GM19324 (cell line): ENCODE measurements around the gene SOX18.

Experiments used
- ATAC-seq: cut with Tn5 transposase; IDR thresholded peaks from one replicate; pipeline ENCODE4 v1.9.1; 2021; ENCODE audit warnings: mild to moderate bottlenecking, moderate library complexity; ENCODE audit not compliant: unreplicated experiment, low FRiP score

Gene SOX18

DNA sequence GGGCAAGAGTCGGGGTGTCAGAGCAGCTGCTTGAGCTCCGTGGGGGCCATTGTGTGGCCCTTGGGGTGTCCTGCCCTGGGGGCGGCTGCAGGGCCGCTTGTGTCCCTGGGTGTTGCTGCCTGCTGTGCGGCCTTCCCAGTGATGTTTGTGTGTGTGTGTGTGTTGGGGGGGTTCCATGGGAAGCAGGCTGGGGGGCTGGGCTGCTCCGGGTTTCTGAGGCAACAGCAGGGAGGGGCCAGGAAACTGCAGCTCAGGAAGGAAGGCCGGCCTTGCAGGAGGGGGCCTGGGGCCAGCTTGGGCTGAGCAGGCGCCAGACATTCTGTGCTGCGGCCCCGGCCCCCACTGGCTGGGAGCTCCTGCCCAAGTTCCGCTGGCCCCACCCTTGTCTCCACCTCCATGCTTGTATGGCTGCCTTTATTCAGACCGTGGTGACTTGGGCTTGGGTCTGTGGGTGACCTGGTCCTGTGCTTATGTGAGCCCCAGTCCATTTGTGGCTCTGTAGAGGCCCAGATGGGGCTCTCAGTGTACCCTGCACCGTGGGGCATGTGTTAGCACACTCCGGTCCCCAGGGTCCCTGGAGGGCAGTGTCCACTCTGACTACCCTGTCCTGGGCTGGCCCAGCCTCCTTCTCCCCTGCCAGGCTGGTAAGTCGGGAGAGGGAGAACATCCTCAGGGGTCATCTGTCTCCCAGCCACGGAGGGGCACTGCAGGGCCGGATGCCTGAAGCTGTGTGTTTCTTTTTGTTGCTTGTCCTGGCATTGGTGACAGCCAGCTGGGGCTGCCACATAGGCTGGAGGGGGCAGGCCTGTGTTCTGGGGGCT, 4.6 kb upstream of the SOX18 start:
- no peak for ATAC-seq

DNA sequence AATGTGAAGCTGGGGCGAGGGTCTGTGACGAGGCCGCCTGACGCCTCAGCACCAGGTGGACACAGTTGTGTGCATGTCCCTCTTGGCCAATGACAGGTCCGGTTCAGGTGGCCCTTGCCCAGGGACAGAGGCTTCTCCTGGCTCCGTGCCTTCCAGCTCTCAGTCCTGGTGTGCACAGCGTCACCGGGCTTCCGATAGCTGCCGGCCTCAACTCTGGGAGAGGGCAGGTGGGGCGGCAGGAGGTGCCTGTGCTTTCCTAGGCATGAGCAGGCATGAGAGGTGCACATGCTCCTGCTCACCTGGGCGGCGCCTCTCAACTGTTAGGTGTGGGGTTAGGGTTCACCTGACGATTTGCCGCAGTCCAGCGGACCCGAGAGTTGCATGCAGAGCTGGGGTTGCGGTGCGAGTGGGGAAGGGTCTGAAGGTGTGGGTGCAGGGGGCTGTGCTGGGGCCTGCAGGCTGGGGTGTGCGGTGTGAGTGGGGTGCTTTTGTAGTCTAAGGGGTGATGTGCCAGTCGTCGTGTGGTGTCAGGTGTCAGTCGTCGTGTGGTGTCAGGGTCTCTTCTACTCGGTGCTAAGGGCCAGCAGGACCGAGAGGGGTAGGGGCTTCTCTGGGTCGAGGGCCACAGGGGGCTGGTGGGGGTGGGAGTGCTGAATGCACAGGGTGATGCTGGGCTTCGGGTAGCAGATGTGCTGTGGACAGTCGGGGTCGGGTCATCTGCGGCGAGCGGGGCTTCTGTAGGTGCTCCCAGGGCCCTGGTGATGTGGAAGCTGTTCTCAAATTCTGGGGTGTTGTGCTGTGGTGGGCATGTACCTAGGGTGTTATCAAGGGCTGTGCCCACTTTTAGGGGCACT, 3.8 kb upstream of the SOX18 start:
- ATAC-seq: no peak

DNA sequence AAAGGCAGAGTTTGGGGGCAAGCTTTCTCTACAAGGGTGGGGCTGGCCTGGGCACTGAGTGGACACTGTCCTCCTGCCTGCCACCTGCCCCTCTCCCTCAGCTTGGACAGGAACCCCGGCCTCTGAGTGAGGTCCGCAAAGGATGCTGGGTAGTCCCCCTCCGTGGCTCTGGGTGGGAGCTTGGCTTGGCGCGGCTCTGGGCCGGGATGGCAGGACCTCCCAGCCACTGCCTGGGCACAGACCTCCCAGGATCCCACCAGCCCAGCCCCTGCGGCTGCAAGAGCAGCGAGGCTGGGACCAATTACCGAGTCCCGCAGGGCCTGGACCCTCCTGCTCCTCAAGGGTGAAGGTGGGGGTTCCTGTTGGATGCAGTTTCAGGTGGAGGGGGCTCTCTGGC, 2.9 kb upstream of the SOX18 start:
- no peak for ATAC-seq

DNA sequence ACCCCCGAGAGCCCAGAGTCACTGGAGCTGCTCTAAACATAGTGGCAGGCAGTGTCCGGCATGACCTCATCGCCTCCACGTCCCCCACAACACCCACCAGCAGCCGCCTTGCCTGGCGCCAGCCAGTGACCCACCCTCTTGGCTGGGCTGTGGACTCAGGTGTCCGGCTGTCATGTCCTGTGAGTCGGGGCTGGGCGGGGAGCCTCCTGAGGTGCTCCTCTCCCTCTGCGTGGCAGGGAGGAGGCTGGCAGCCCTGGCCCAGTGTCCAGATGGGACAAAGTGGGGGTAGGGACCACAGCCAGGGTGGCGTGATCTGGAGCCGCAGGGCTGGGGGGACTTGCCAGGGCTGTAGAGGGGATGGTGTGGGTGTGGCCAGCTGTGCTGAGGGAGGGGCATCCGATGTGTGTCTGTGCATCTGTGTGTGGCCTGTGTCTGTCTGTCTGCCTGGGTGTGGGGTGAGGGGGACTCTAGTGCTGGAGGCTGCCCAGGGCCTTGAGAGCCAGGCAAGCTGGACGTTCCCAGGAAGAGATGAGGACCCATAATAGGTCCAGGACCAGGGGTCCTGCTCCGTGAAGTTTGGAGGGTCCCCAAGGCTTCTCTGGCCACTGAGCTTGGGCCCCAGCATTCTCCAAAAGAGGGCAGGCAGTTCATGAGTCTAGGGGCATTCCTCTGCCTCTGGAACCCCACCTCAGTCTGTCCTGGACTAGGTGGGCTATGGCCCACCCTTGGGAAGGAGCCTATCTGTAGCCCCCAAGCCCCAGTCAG, 2.3 kb upstream of the SOX18 start:
- no peak for ATAC-seq

DNA sequence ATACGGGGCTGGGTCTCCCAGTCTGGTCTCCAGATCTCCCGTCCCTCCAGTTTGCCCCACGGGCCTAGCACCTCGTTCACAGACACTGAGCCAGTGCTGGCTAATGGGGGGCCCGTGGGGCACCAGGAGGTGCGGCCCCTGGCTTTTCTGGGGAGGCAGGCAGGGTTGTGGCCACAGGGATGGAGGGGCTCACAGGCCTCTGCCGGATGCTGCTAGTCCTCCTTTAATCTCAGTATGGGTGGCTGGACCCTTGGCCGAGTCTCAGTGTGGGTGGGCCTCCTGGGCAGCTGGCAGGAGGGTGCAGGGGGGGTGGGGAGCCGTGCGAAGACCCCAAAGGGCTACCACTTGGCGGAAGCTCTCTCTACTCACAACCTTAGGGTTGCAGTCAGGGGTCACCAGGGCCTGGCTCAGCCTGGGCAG, 1.6 kb upstream of the SOX18 start:
- no peak for ATAC-seq

- ATAC-seq: no peak
Measured at GRCh38 chr20:64050261-64051032, 1.0 kb upstream of the SOX18 start.

DNA sequence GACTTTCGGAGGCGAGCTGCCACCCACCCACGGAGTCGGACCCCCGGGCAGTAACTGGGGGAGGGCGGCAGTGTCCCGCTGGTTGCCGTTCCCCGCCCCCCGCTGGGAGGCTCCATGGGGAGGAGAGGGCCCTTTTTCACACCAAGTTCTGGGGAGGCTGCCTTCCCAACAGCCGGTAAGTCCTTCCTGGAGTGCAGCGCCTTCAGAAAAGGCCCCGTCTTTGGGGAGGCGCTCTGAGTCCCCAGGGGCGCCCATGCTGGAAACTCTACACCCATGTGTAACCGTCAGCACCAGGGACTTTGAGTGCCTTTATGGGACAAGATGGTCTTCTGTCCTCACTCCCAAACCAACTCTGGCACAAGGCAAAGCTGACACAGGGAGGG, 430 bp upstream of the SOX18 start:
- no peak for ATAC-seq

DNA sequence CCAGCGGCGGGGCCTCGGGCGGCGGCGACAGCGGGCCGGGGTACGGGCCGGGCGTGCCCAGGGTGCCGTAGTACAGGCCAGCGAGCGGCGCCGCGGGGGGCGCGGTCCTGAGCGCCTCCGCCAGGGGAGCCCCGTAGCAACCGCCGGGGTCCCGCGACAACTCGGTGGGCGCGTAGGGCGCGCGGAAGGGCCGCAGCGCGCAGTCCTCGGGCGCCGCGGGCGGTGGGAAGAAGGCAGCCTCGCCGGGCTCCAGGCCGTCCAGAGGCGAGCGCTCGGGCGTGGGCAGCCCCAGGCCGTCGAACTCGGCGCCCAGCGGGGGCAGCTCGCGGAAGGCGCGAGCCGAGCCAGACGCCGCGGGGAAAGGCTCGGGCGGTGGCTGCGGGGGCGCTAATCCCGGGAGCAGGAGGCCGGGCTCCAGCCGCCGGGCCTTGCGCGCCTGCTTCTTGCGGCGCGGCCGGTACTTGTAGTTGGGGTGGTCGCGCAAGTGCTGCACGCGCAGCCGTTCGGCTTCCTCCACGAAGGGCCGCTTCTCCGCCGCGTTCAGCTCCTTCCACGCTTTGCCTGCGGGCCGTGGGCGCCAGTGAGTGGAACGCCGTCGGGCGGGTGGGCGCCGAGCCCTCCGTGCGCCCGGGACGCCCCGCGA, 916 bp downstream of the SOX18 start:
- ATAC-seq: no peak

- ATAC-seq: no peak
Measured at GRCh38 chr20:64047968-64048401, 1.5 kb downstream of the SOX18 start.

GRCh38 chr20:64047046-64047389, 2.4 kb downstream of the SOX18 start:
- ATAC-seq: no peak

- no peak for ATAC-seq
Measured at GRCh38 chr20:64045346-64046011, 4.0 kb downstream of the SOX18 start.

GRCh38 chr20:64044484-64045247, 4.8 kb downstream of the SOX18 start:
- ATAC-seq: no peak

GRCh38 chr20:64043768-64044167, 5.7 kb downstream of the SOX18 start:
- no peak for ATAC-seq

GRCh38 chr20:64042054-64042781, 7.2 kb downstream of the SOX18 start:
- no peak for ATAC-seq

- ATAC-seq: no peak
Measured at GRCh38 chr20:64041781-64042053, 7.7 kb downstream of the SOX18 start.

GRCh38 chr20:64041040-64041780, 8.2 kb downstream of the SOX18 start:
- no peak for ATAC-seq

DNA sequence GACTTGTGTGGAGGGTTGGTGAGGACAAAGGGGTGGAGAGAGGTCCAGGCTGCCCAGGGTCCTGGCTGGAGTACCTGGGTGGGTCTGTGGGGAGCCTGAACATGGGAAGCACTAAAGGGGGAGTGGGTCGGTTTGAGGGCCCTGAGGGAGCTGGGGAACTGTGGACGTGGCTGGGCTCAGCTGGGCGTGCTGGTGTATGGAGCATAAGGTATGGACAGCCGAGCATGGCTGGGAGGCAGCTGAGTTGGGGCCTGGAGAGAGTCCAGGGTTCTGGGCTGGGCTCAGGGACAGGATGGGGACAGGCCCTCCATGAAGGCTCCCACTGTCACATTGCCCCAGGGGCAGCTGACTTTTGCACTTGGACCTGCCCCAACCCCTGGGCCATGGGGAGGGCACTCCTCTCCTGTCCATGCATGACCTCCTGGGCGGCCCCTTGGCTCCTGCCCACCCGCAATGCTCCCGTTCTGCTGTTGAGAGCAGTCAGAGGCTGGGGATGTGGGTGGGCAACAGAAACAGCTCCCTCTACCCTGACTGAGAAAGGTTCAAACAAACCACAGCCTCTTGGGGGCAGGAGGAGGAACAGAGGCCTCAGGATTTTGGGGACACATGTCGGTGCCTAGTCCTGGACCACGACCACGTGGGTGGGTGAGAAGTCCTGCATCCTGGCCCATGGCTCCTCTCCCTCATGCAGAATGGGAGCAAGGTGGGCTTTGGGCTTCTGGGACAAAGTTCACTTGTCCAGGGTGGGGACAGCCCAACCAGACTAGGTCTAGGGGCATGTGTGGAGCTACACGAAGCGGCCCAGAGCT, 9.0 kb downstream of the SOX18 start:
- ATAC-seq: no peak
